Smooth muscle cell (in vitro differentiated cells): Measurements from ENCODE around the gene CCDC93. TPM values are rescaled to one million over a fixed set of nuclear protein-coding genes. Genes with fewer than 3 reads are reported as not detected.

Experiments
- DNase-seq: peaks from one replicate; lab custom pipeline; 2025; ENCODE audit not compliant: unreplicated experiment; lab: John Stamatoyannopoulos, UW
- H2AFZ ChIP-seq: fragments of 200-600 bp; sonication (generic); 2 replicates; pipeline ENCODE4 v1.6.0; 2016; ENCODE audit warnings: antibody characterized with exemption, low read depth, mild to moderate bottlenecking
- H3F3A ChIP-seq: fragments of 200-600 bp; sonication (generic); 2 replicates; pipeline ENCODE4 v1.6.0; 2017; ENCODE audit warnings: antibody characterized with exemption, low read depth
- H3K27ac ChIP-seq: fragments of 200-600 bp; sonication (generic); 2 replicates; pipeline ENCODE4 v1.5.1; 2016; ENCODE audit warnings: low read depth, mild to moderate bottlenecking
- H3K27me3 ChIP-seq: fragments of 200-600 bp; sonication (generic); 2 replicates; pipeline ENCODE4 v1.6.1; 2016; ENCODE audit warnings: low read depth, mild to moderate bottlenecking
- H3K36me3 ChIP-seq: fragments of 200-600 bp; sonication (generic); 2 replicates; pipeline ENCODE4 v1.5.1; 2016; ENCODE audit warnings: low read depth
- H3K4me1 ChIP-seq: fragments of 200-600 bp; sonication (generic); 2 replicates; pipeline ENCODE4 v1.5.1; 2016; ENCODE audit warnings: low read depth
- H3K4me2 ChIP-seq: fragments of 200-600 bp; sonication (generic); 2 replicates; pipeline ENCODE4 v1.6.0; 2016; ENCODE audit warnings: mild to moderate bottlenecking
- H3K4me3 ChIP-seq: fragments of 200-600 bp; sonication (generic); 2 replicates; pipeline ENCODE4 v1.5.1; 2016; ENCODE audit warnings: mild to moderate bottlenecking
- H3K79me2 ChIP-seq: fragments of 200-600 bp; sonication (generic); 2 replicates; pipeline ENCODE4 v1.6.0; 2016; ENCODE audit warnings: low read depth, mild to moderate bottlenecking
- H3K9ac ChIP-seq: fragments of 200-600 bp; sonication (generic); 2 replicates; pipeline ENCODE4 v1.6.0; 2016; ENCODE audit warnings: low read depth
- H3K9me3 ChIP-seq: fragments of 200-600 bp; sonication (generic); replicated peaks from 2 replicates; pipeline ENCODE4 v1.5.1; 2016; ENCODE audit warnings: low read depth
- H4K20me1 ChIP-seq: fragments of 200-600 bp; sonication (generic); 2 replicates; pipeline ENCODE4 v1.6.0; 2016; ENCODE audit warnings: low read depth
- CTCF ChIP-seq: fragments of 200-600 bp; sonication (generic); IDR thresholded peaks from 2 replicates; pipeline ENCODE4 v1.5.1; 2017; ENCODE audit warnings: borderline replicate concordance, mild to moderate bottlenecking, antibody characterized with exemption; ENCODE audit not compliant: insufficient read depth, poor library complexity, severe bottlenecking
- WGBS: methylation state at CpG from one replicate; pipeline ENCODE4 v1.1.7; 2016; ENCODE audit warnings: low lambda C conversion rate; 5-methylcytosine and 5-hydroxymethylcytosine counted together
- polyA plus RNA-seq: library from polyadenylated mRNA; unstranded; fragments of >200 nt; fragmentation: Nextera tagmentation; extraction: Ambion mirVana; gene quantifications from 2 replicates; pipeline ENCODE4 v1.2.1, GENCODE V29; 2016
- total RNA-seq: library from RNA; depleted of rRNA; stranded (reverse); fragments of >200 nt; gene quantifications from 2 replicates; pipeline ENCODE4 v1.2.3, GENCODE V29; 2014

Gene CCDC93
- total and polyA plus RNA-seq, 2 experiments from 2014 or later = 9.5 to 13.2 TPM

DNA sequence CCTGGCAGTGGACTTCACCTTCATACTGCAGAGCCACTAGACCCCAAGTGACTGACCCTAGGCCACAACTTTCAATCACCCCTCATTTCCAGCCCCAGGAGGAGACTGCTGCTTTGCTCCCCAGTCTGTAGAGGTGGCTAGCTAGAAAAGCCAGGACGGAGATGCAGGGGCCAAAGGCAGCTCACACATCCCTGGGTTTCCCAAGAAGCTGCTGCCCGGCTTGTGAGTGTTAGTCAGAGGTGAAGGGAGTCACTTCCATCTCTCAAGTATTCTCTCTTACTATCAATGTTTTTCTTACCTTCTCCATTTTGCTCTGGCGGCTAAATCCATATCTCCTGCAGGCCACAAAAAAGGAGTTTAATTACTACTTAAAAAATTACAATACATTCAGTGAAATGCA lies 36.2 kb downstream of the CCDC93 start:
- peaks cover 3% of the 10 kb centered on the region for H3K36me3 ChIP-seq
- no peak for TF ChIP-seq CTCF
- DNase-seq = no peak

DNA sequence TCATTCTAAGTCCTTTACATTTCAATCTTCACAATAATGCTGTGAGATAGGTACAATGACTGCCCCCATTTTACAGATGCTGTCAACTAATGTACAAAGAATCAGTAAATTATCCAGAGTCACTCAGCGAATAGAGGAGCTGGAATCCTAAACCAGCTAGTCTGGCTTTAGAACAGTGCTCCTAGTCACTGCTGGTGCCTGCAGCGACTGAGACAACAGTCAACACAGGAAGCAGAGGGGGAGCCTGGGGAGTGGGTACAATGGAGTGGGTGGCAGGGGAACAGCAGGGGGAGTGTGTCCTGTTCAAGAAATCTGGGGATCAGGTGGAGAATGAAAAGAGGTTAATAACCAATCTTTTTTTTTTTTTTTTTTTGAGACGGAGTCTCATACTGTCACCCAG lies 37.3 kb downstream of the CCDC93 start:
- Histone ChIP-seq H3K4me1 (peaks cover 12% of the 10 kb centered on the region), H3K79me2 (no peaks in the 10 kb centered on the region)
- WGBS = 92% methylated on average over 3 of the region's 3 CpGs

More for the DNA sequence above, 36.2 kb downstream of the CCDC93 start:
- H3K9ac ChIP-seq = no peak overlapping the region
- H3F3A ChIP-seq = peaks cover 14% of the 10 kb centered on the region
- H2AFZ ChIP-seq = no peak overlapping the region
- 95% methylated on average over 3 of the region's 3 CpGs for WGBS
- H3K27me3 ChIP-seq = no peaks in the 10 kb centered on the region
- no peak overlapping the region for H3K27ac ChIP-seq
- H3K79me2 ChIP-seq = no peaks in the 10 kb centered on the region
- peaks cover 2% of the 10 kb centered on the region for H4K20me1 ChIP-seq
- no peaks in the 10 kb centered on the region for H3K9me3 ChIP-seq
- no peak overlapping the region for H3K4me2 ChIP-seq
- H3K4me3 ChIP-seq = no peak overlapping the region
- H3K4me1 ChIP-seq = peaks cover 12% of the 10 kb centered on the region

GRCh38 chr2:117973498-117974082 lies 40.3 kb downstream of the CCDC93 start:
- no peak overlapping the region for H3K27ac ChIP-seq
- no peaks in the 10 kb centered on the region for H3K27me3 ChIP-seq
- H2AFZ ChIP-seq = no peak overlapping the region
- H4K20me1 ChIP-seq = no peaks in the 10 kb centered on the region
- H3K9me3 ChIP-seq = no peaks in the 10 kb centered on the region
- no peaks in the 10 kb centered on the region for H3K4me1 ChIP-seq
- H3F3A ChIP-seq = no peaks in the 10 kb centered on the region
- no peak overlapping the region for H3K4me2 ChIP-seq
- H3K4me3 ChIP-seq = no peak overlapping the region
- no peak for TF ChIP-seq CTCF
- H3K79me2 ChIP-seq = no peaks in the 10 kb centered on the region
- no peak overlapping the region for H3K9ac ChIP-seq
- 91% methylated on average over 9 of the region's 9 CpGs for WGBS
- DNase-seq = no peak
- peaks cover 3% of the 10 kb centered on the region for H3K36me3 ChIP-seq

More for the DNA sequence above, 37.3 kb downstream of the CCDC93 start:
- no peaks in the 10 kb centered on the region for H3K27me3 ChIP-seq
- peaks cover 9% of the 10 kb centered on the region for H3F3A ChIP-seq
- H3K9ac ChIP-seq = no peak overlapping the region
- no peak overlapping the region for H3K4me2 ChIP-seq
- H3K36me3 ChIP-seq = peaks cover 3% of the 10 kb centered on the region
- H3K27ac ChIP-seq = no peak overlapping the region
- H4K20me1 ChIP-seq = peaks cover 2% of the 10 kb centered on the region
- no peak for DNase-seq
- no peaks in the 10 kb centered on the region for H3K9me3 ChIP-seq
- no peak for TF ChIP-seq CTCF
- H3K4me3 ChIP-seq = no peak overlapping the region
- H2AFZ ChIP-seq = no peak overlapping the region
